HG03039 (cell line): Measurements from ENCODE around the gene FBXW5.

Experiments
- ATAC-seq: cut with Tn5 transposase; IDR thresholded peaks from one replicate; pipeline ENCODE4 v1.9.1; 2021; ENCODE audit warnings: mild to moderate bottlenecking, moderate library complexity; ENCODE audit not compliant: unreplicated experiment

The FBXW5 gene

GRCh38 chr9:136936645-136937170 lies 7.8 kb downstream of the FBXW5 start:
- no peak for ATAC-seq

- no peak for ATAC-seq
Measured at GRCh38 chr9:136935651-136936050, 8.9 kb downstream of the FBXW5 start.

- ATAC-seq, result no peak
Measured at GRCh38 chr9:136934277-136934676, 10.3 kb downstream of the FBXW5 start.

- ATAC-seq, result no peak
Measured at GRCh38 chr9:136931611-136932130, 12.9 kb downstream of the FBXW5 start.

GRCh38 chr9:136930014-136930413 lies 14.5 kb downstream of the FBXW5 start:
- ATAC-seq, result no peak

- ATAC-seq, result no peak
Measured at GRCh38 chr9:136928591-136928990, 15.9 kb downstream of the FBXW5 start.

GRCh38 chr9:136927343-136928271 lies 16.9 kb downstream of the FBXW5 start:
- ATAC-seq, result no peak

- no peak for ATAC-seq
Measured at GRCh38 chr9:136926749-136927148, 17.8 kb downstream of the FBXW5 start.

- ATAC-seq, result no peak
Measured at GRCh38 chr9:136926154-136926704, 18.3 kb downstream of the FBXW5 start.

- no peak for ATAC-seq
Measured at GRCh38 chr9:136925414-136926153, 19.0 kb downstream of the FBXW5 start.

- ATAC-seq, result no peak
Measured at GRCh38 chr9:136923881-136924280, 20.7 kb downstream of the FBXW5 start.

GRCh38 chr9:136922540-136922939 lies 22.0 kb downstream of the FBXW5 start:
- no peak for ATAC-seq

GRCh38 chr9:136921718-136922117 lies 22.8 kb downstream of the FBXW5 start:
- no peak for ATAC-seq

- ATAC-seq, result no peak
Measured at GRCh38 chr9:136921307-136921706, 23.2 kb downstream of the FBXW5 start.

- ATAC-seq, result no peak
Measured at GRCh38 chr9:136920734-136921231, 23.8 kb downstream of the FBXW5 start.

- no peak for ATAC-seq
Measured at GRCh38 chr9:136920069-136920468, 24.5 kb downstream of the FBXW5 start.

- no peak for ATAC-seq
Measured at GRCh38 chr9:136917902-136918301, 26.6 kb downstream of the FBXW5 start.

GRCh38 chr9:136916330-136917184 lies 28.0 kb downstream of the FBXW5 start:
- ATAC-seq, result no peak

- ATAC-seq, result no peak
Measured at GRCh38 chr9:136915632-136916329, 28.8 kb downstream of the FBXW5 start.
